GM21576 (cell line): Measurements from ENCODE around the gene TENM4.
"Not testable (repeated sequence)": the region's sequence is repeated elsewhere in the genome, so short reads cannot be mapped to it uniquely, and the experiment has no call there.

Experiments used
- ATAC-seq: cut with Tn5 transposase; IDR thresholded peaks from one replicate; pipeline ENCODE4 v1.9.1; 2021; ENCODE audit warnings: mild to moderate bottlenecking, moderate library complexity; ENCODE audit not compliant: unreplicated experiment

Gene TENM4

GRCh38 chr11:79221444-79222130, 219.2 kb downstream of the TENM4 start:
- no peak for ATAC-seq

GRCh38 chr11:79220171-79220570, 220.7 kb downstream of the TENM4 start:
- ATAC-seq: no peak

GRCh38 chr11:79219186-79220045, 221.4 kb downstream of the TENM4 start:
- no peak for ATAC-seq

GRCh38 chr11:79212741-79213190, 228.1 kb downstream of the TENM4 start:
- no peak for ATAC-seq

GRCh38 chr11:79209540-79210266, 231.1 kb downstream of the TENM4 start:
- no peak for ATAC-seq

- peak; percentile 59 for ATAC-seq
These were observed 232.7 kb downstream of the TENM4 start for GRCh38 chr11:79208126-79208525.

- ATAC-seq: no peak
These were observed 233.9 kb downstream of the TENM4 start for GRCh38 chr11:79206951-79207350.

- ATAC-seq: no peak
These were observed 235.0 kb downstream of the TENM4 start for GRCh38 chr11:79205786-79206185.

GRCh38 chr11:79201677-79202347, 239.0 kb downstream of the TENM4 start:
- ATAC-seq: peak; percentile 48

- no peak for ATAC-seq
These were observed 240.3 kb downstream of the TENM4 start for GRCh38 chr11:79200398-79201070.

GRCh38 chr11:79199729-79200354, 241.0 kb downstream of the TENM4 start:
- no peak for ATAC-seq

- ATAC-seq: no peak
These were observed 242.0 kb downstream of the TENM4 start for GRCh38 chr11:79198898-79199250.

GRCh38 chr11:79198203-79198897, 242.5 kb downstream of the TENM4 start:
- no peak for ATAC-seq

GRCh38 chr11:79196950-79197349, 243.9 kb downstream of the TENM4 start:
- no peak for ATAC-seq

GRCh38 chr11:79195209-79195608, 245.6 kb downstream of the TENM4 start:
- no peak for ATAC-seq

- no peak for ATAC-seq
These were observed 247.0 kb downstream of the TENM4 start for GRCh38 chr11:79193663-79194310.

GRCh38 chr11:79192836-79193235, 248.0 kb downstream of the TENM4 start:
- no peak for ATAC-seq

- ATAC-seq: not testable (repeated sequence)
These were observed 249.1 kb downstream of the TENM4 start for GRCh38 chr11:79191716-79192115.

GRCh38 chr11:79190553-79190952, 250.3 kb downstream of the TENM4 start:
- not testable (repeated sequence) for ATAC-seq
